Muscle layer of colon (tissue), 2 donors: ENCODE results near the gene SYPL2.

Source experiments
- H3K27ac ChIP-seq: one replicate; pipeline ENCODE4 v1.7.0; 2013; ENCODE audit warnings: low read depth, mild to moderate bottlenecking, low read length, moderate library complexity
- H3K27me3 ChIP-seq, 2 donors: one replicate each; pipeline ENCODE4 v1.7.0; 2013; ENCODE audit warnings: low read length in 2 of 2, mild to moderate bottlenecking in 2 of 2; ENCODE audit not compliant: insufficient read depth in 2 of 2, control insufficient read depth in 1 of 2
- H3K36me3 ChIP-seq: one replicate; pipeline ENCODE4 v1.7.0; 2013; ENCODE audit warnings: mild to moderate bottlenecking, low read length; ENCODE audit not compliant: insufficient read depth
- H3K4me1 ChIP-seq: one replicate; pipeline ENCODE4 v1.7.0; 2013; ENCODE audit warnings: mild to moderate bottlenecking, low read length; ENCODE audit not compliant: insufficient read depth
- H3K4me3 ChIP-seq, 2 donors: one replicate each; pipeline ENCODE4 v1.7.0; 2013; ENCODE audit warnings: low read length in 2 of 2, low read depth in 1 of 2, mild to moderate bottlenecking in 1 of 2, moderate library complexity in 1 of 2
- H3K9ac ChIP-seq: one replicate; pipeline ENCODE4 v1.7.0; 2013; ENCODE audit warnings: low read length
- H3K9me3 ChIP-seq: one replicate; pipeline ENCODE4 v1.7.0; 2013; ENCODE audit warnings: mild to moderate bottlenecking, low read length
- donor health status: abdominal sarcoma.
- donor health status: Adenocarcinoma of cecum.

Gene SYPL2

DNA sequence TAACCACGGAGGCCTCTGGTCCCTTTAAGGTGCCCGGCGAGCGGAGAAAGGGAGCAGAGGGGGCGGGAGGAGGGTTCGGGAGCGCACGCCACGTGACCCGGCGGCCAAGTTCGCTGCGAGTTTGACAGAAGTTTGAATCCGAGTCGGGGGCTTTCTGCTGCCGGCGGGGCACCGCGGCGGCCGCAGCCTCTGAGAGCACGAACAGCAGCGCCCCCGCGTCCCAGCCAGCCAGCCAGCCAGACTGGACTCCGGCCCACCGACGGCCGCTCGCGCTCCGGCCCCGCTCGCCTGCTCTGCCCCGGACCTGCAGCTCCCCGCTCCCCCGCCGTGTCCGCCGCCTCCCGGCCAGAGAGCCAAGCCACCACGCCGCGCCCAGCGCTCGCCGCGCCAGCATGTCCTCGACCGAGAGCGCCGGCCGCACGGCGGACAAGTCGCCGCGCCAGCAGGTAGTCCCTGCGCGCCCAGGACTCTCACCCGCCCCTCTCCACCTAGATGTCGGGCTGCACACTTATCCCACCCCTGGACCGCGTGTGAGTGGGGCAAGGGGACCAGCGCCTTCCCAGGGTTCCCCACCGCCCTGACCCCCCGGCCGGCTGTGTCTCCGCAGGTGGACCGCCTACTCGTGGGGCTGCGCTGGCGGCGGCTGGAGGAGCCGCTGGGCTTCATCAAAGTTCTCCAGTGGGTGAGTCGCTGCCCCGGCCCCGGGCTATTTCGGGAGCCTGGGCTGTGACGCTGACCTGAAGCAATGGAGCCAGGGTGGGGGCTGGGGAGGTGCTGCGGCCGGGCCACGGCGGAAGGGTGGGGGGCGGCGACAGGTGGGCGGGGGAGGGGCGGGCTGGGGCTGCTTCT is at the start of gene SYPL2:
TSS of gene SYPL2 (plus strand) at position 95 of the 849 bp plus-strand sequence. CDS start at position 393, 298 bp downstream.
- peaks cover 0 to 4% of the 10 kb centered on the region in 2 donors for H3K27me3 ChIP-seq

DNA sequence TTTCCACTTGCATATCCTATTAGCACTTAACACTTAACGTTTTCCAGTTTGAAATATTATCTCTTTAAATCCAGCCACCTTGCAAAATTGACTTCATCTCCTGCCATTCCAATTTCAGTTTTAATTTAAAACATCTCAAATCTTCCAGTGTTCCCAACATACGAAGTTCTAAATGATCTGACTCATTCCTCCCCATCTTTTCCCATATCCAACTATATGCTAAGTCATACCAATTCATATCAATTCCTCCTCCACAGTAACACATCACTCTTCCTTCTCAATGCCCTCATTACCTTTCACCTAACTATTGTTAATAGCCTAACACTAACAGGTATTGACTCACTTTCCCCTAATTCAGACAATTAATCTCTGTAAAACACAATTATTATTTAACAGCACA is 42.8 kb upstream of the SYPL2 start:
- H3K9me3 ChIP-seq, result no peaks in the 10 kb centered on the region
- H3K27ac ChIP-seq, result no peak overlapping the region
- peaks cover 11% of the 10 kb centered on the region for H3K4me1 ChIP-seq
- no peaks in the 10 kb centered on the region for H3K27me3 ChIP-seq
- H3K36me3 ChIP-seq, result peaks cover 24% of the 10 kb centered on the region
- no peak overlapping the region for H3K4me3 ChIP-seq
- H3K9ac ChIP-seq, result no peak overlapping the region

More for the DNA sequence above, at the start of gene SYPL2:
- peaks cover 9% of the 10 kb centered on the region for H3K4me1 ChIP-seq
- peak within 1 kb of the TSS; percentile 64 to 84 for H3K4me3 ChIP-seq
- H3K36me3 ChIP-seq, result no peaks in the 10 kb centered on the region
- H3K9me3 ChIP-seq, result no peaks in the 10 kb centered on the region
- peak within 1 kb of the TSS; percentile 50 for H3K9ac ChIP-seq
- H3K27ac ChIP-seq, result peak within 1 kb of the TSS; percentile 76

DNA sequence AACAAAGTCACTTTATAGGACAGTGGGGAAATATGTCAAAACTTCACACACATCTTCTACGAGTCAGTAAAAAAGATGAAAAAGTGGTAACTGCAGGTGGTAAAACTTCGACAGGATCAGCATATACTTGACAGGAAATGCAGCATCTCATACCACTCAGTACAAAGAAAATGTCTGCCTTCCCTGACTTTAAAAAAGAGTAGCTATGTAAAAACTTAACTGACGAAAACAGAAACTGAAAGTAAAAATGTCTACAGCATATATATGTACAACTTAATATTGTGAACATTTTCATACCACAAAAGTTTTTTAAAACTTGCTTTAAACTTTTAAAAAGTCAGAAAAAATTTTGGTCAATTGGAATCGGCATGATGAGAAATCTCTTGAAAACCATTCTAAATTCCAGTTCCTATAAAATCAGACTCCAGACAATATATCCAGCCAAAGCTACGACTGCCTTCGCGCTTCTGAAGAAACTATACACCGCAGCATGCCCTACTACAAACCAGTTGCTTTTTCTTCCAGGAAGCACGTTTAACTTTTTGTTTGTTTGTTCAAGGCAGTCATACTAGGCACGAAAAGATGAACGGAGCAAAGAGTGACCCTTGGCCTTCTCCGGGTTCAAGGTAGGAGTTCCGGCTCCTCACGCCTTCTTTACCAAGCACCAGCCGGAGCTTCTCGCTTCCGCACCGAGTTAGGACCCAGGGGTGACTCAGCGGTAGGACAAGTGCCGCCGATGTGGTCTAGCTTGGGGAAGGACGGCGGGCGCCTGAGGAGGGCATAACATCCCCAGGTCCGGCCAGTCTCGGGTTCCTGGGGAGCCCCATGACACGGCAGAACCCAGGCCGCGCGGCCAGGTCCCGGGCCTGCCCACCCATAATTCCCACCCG is 40.7 kb upstream of the SYPL2 start:
- Histone ChIP-seq H3K9ac (peak overlapping the region; percentile 82), H3K27ac (peak overlapping the region; percentile 54), H3K4me3 (peak overlapping the region; percentile 79 to 96), H3K4me1 (peaks cover 11% of the 10 kb centered on the region), H3K9me3 (no peaks in the 10 kb centered on the region), H3K36me3 (peaks cover 10% of the 10 kb centered on the region), H3K27me3 (no peaks in the 10 kb centered on the region)

DNA sequence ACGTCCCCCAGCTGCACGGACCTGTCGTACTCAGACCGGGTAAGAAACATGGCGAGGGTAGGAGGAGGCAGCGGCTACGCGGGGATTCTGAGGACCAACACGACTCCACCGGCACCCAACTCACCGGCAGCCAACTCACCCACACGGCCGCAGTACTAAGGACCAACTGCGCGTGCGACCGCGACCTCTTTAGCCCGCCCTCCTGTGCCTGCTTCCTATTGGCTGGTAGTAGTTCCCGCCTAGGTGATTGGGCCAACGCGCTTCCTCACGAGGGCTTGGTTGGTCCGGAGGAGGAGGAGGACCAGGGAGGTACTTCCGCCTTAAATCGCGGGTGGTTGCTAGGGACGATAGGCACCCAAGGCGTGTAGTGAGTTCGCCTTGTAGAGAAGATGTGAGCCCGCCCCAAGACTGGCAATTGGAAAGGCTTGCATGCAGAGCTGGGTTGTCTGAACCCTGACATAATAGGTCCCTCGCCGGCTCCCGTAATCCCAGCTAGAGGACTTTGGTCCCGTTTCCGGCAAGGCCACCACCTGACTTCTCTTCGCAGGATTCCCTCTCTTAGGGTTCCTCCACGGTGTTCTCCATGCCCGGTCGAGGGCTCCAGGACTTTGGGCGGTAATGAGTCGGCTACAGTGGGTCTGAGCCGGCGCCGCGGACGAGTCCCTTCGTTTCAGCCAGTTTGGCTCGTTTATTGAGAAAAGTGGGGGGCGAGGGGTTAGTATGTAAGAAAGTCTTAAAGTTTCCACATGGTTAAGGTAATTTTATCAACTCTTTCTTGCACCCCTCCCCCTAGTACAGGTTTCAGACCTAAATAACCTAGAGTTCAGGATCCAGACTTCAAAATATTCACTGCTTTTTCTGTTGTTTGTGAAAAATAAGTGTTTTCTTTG is 39.8 kb upstream of the SYPL2 start, which contains the start of gene PSMA5:
TSS of gene PSMA5 (minus strand) at position 168 of the 890 bp plus-strand sequence. CDS start at position 50, 118 bp downstream.
- Histone ChIP-seq H3K9ac (peak within 1 kb of the TSS; percentile 82), H3K27ac (peak within 1 kb of the TSS; percentile 78), H3K4me3 (peak within 1 kb of the TSS; percentile 79 to 96), H3K36me3 (peaks cover 1% of the 10 kb centered on the region), H3K4me1 (peaks cover 11% of the 10 kb centered on the region), H3K27me3 (no peaks in the 10 kb centered on the region), H3K9me3 (no peaks in the 10 kb centered on the region)

DNA sequence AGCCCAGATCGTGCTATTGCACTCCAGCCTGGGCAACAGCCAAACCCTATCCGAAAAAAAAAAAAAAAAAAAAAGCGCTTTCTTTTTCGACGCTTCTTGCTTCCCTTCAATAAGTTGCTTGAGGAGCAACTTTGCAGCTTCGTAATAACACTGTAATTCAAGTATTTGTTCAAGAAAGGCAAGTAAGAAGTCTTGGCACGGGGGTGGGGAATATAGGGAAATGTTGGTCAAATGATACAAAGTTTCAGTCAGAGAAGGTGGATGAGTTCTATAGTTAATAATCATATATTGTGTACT is 39.2 kb upstream of the SYPL2 start:
- Histone ChIP-seq H3K27ac (peak overlapping the region; percentile 78), H3K9ac (peak overlapping the region; percentile 74), H3K36me3 (no peaks in the 10 kb centered on the region), H3K9me3 (no peaks in the 10 kb centered on the region), H3K4me3 (peak overlapping the region; percentile 47 to 96), H3K27me3 (no peaks in the 10 kb centered on the region), H3K4me1 (peaks cover 11% of the 10 kb centered on the region)

DNA sequence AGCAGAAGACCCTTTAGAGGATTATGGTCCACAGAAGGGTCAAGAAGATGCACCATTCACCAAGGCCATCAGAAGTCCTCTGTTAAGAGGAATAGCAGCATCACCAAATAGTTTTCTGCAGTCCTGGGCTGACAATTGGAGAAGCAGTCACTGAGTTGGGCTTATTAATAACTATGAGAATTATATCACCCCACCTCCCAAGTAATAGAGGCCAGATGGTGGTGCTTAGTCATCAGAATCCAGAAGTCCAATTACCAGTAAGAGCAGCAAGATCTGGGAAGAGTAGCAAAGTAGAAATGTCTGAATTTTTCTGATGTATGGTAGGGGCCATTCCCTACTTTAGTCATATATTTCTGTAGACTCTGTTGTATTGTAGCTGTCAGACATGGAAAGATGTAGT is 34.0 kb upstream of the SYPL2 start:
- no peak overlapping the region for H3K4me3 ChIP-seq
- no peaks in the 10 kb centered on the region for H3K36me3 ChIP-seq
- peaks cover 4% of the 10 kb centered on the region for H3K4me1 ChIP-seq
- no peaks in the 10 kb centered on the region for H3K9me3 ChIP-seq
- H3K9ac ChIP-seq, result no peak overlapping the region
- H3K27ac ChIP-seq, result no peak overlapping the region
- H3K27me3 ChIP-seq, result peaks cover 0 to 3% of the 10 kb centered on the region in 2 donors

DNA sequence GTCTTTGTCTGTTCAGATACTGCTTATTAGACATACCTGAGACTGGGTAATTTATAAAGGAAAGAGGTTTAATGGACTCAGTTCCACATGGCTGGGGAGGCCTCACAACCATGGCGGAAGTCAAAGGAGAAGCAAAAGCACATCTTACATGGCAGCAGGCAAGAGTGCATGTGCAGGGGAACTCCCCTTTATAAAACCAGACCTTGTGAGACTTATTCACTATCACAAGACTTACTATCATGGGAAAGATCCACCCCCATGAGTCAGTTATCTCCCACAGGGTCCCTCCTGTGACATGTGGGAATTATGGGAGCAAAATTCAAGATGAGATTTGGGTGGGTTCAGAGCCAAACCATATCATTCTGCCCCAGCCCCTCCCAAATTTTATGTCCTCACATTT is 33.0 kb upstream of the SYPL2 start:
- Histone ChIP-seq H3K27ac (no peak overlapping the region), H3K9ac (no peak overlapping the region), H3K27me3 (peaks cover 0 to 3% of the 10 kb centered on the region in 2 donors), H3K36me3 (no peaks in the 10 kb centered on the region), H3K4me3 (no peak overlapping the region), H3K9me3 (no peaks in the 10 kb centered on the region), H3K4me1 (no peaks in the 10 kb centered on the region)

DNA sequence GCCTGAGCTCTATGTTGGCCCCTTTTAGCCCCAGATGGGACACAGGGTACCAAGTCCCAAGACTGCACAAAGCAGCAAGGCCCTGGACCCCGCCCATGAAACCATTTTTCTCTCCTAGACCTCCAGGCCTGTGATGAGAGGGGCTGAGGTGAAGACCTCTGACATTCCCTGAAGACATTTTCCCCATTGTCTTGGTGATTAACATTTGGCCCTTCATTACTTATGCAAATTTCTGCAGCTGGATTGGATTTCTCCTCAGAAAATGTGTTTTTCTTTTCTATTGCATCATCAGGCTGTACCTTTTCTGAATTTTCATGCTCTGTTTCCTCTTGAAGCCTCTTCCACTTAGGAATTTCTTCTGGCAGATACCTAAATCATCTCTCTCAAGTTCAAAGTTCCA is 31.9 kb upstream of the SYPL2 start:
- H3K27ac ChIP-seq, result no peak overlapping the region
- no peaks in the 10 kb centered on the region for H3K4me1 ChIP-seq
- H3K27me3 ChIP-seq, result peaks cover 0 to 3% of the 10 kb centered on the region in 2 donors
- no peak overlapping the region for H3K4me3 ChIP-seq
- H3K9me3 ChIP-seq, result no peaks in the 10 kb centered on the region
- H3K36me3 ChIP-seq, result no peaks in the 10 kb centered on the region
- no peak overlapping the region for H3K9ac ChIP-seq

DNA sequence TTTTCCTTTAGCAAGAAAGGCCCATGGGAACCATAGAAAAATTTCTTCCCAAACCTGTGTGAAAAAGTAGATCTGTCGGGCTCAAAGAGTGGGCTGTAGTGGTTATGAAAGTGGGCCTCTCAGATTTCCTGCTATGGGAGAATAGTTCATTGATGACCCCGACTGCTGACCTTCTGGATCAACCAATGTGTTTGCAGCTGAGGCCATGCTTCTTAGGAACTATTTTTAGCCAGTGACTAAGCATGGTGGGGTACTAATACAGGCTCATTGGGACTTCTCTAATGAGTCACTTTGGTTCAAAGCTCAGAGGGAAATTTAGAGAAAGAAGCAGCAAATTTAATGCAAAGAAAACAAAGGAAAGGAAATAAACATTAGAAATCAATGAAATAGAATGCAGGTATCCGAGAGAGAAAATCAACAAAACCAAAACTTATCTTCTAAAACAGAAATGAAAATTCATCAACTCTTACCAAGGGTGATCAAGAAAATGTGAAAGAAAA is 27.5 kb upstream of the SYPL2 start:
- Histone ChIP-seq H3K9me3 (no peaks in the 10 kb centered on the region), H3K36me3 (no peaks in the 10 kb centered on the region), H3K27ac (no peak overlapping the region), H3K4me1 (no peaks in the 10 kb centered on the region), H3K9ac (no peak overlapping the region), H3K27me3 (peaks cover 0 to 3% of the 10 kb centered on the region in 2 donors), H3K4me3 (no peak overlapping the region)

DNA sequence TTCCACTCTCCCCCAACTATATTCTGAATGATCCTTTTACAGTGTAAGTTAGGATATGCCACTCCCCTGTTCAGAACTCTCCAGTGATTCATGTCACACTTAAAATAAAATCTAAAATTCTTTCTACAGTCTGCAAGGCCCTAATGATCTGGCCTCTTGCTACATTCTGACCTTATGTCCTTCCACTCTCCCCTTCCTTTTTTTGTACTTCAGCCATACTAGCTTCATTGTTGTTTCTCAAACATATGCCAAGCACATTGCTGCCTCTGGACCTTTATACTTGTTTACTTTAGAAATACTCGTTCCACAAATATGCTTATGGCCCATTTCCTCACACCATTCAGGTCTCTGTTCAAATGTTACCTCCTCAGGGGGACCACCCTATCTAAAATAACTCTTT is 25.3 kb upstream of the SYPL2 start:
- no peaks in the 10 kb centered on the region for H3K9me3 ChIP-seq
- no peak overlapping the region for H3K4me3 ChIP-seq
- H3K27me3 ChIP-seq, result no peaks in the 10 kb centered on the region
- no peaks in the 10 kb centered on the region for H3K4me1 ChIP-seq
- H3K27ac ChIP-seq, result no peak overlapping the region
- no peak overlapping the region for H3K9ac ChIP-seq
- H3K36me3 ChIP-seq, result no peaks in the 10 kb centered on the region
